HEK293 (cell line): ENCODE data around the gene RER1.

Source experiments
- AEBP2 ChIP-seq: fragments of 450-650 bp; formaldehyde crosslinking; IDR thresholded peaks from 2 replicates; pipeline ENCODE4 v1.5.1; 2016; ENCODE audit warnings: missing biosample characterization, missing genetic modification characterization, borderline replicate concordance
- CTCF ChIP-seq: fragments of 450-650 bp; formaldehyde crosslinking; IDR thresholded peaks from 2 replicates; pipeline ENCODE4 v1.5.1; 2016; ENCODE audit warnings: missing biosample characterization, missing genetic modification characterization
- MYNN ChIP-seq: fragments of 450-650 bp; formaldehyde crosslinking; IDR thresholded peaks from 2 replicates; pipeline ENCODE4 v1.5.1; 2016; ENCODE audit warnings: missing biosample characterization, missing genetic modification characterization, borderline replicate concordance
- MZF1 ChIP-seq: fragments of 450-650 bp; formaldehyde crosslinking; IDR thresholded peaks from 2 replicates; pipeline ENCODE4 v1.5.1; 2017; ENCODE audit warnings: missing biosample characterization, missing genetic modification characterization, borderline replicate concordance
- ZBTB8A ChIP-seq: fragments of 450-650 bp; formaldehyde crosslinking; IDR thresholded peaks from 2 replicates; pipeline ENCODE4 v1.5.1; 2016; ENCODE audit warnings: missing biosample characterization, missing genetic modification characterization
- ZNF560 ChIP-seq: fragments of 450-650 bp; formaldehyde crosslinking; IDR thresholded peaks from 2 replicates; pipeline ENCODE4 v1.5.1; 2017; ENCODE audit warnings: missing biosample characterization, missing genetic modification characterization, borderline replicate concordance
- ZNF677 ChIP-seq: fragments of 450-650 bp; IDR thresholded peaks from 2 replicates; pipeline ENCODE4 v1.5.0; 2018; ENCODE audit warnings: missing biosample characterization, mild to moderate bottlenecking, missing genetic modification characterization, moderate library complexity
- ZNF692 ChIP-seq: fragments of 450-650 bp; formaldehyde crosslinking; IDR thresholded peaks from 2 replicates; pipeline ENCODE4 v1.5.1; 2016; ENCODE audit warnings: missing biosample characterization, missing genetic modification characterization

- no peak for TF ChIP-seq CTCF (tag by site-specific recombination)
- TF ChIP-seq AEBP2 (tag by site-specific recombination) = no peak
- no peak for TF ChIP-seq MYNN (tag by site-specific recombination)
- no peak for TF ChIP-seq ZNF677 (tag by site-specific recombination)
- TF ChIP-seq MZF1 (tag by site-specific recombination) = no peak
- no peak for TF ChIP-seq ZNF560
- TF ChIP-seq ZNF692 (tag by site-specific recombination) = no peak
- TF ChIP-seq ZBTB8A (tag by site-specific recombination) = no peak
Observed at GRCh38 chr1:2442661-2443060, 51.0 kb downstream of the RER1 start.
